Measurements from ENCODE around the gene YOD1.

DNA sequence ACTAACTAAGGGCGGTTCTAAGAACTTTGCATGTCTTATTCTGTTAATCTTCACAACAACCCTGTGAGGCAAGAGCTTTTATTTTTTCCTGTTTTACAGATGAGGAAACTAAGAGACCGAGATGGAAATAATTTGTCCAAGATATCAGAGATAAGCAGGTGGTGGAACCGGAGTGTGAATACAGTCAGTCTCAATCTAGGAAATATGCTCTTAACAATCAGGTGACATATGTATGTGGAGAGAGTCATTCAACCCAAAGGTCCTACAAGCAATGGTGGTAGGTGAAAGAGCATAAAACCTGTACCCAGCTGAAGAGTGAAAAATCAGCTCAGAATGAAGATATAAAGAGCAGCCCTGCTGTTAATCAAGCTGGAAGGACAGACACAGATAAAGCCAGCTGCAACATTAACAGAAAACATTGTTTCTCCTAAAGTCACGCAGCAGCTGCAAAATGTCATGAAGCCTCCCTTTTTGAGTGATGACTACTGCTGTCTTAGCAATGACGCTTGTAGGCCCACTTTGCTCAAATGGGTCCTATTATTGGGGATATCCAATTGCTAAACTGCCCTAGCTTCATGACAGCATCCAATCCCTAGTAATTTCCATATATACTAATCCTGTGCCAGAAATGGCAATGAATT, 50.2 kb downstream of the YOD1 start:
- TF ChIP-seq CTCF (optimal IDR thresholded peaks at IDR 0.05 in 1 of 3, IDR thresholded peaks at IDR 0.05 in 1 of 3, conservative IDR thresholded peaks at IDR 0.05 in 1 of 3; ENCODE audit: extremely low read depth in 1 of 3, insufficient read depth in 2 of 3, low read length in 3 of 3) (no peak), EZH2 (IDR thresholded peaks at IDR 0.05; ENCODE audit: low read length) (no peak)

Data from keratinocyte (primary cell).